Stomach (tissue), 9 donors: ENCODE measurements around the gene SLC15A2. TPM values are rescaled to one million over a fixed set of nuclear protein-coding genes. Genes with fewer than 3 reads are reported as not detected.

Experiments used
- DNase-seq, 2 donors: peaks; one replicate each; pipeline versions ENCODE4 v3.0.0 to v3.0.0-alpha.2; 2013 to 2019
- H3K27ac ChIP-seq, 5 donors: fragments of 200-600 bp in 4 of 5; sonication (generic) in 4 of 5; one replicate each; pipeline ENCODE4 v1.5.1; 2013 to 2019; ENCODE audit warnings: mild to moderate bottlenecking in 1 of 5, moderate library complexity in 1 of 5
- H3K27me3 ChIP-seq, 3 donors: fragments of 200-600 bp; sonication (generic); one replicate each; pipeline ENCODE4 v1.5.1; 2017 to 2019; ENCODE audit warnings: mixed run types in 1 of 3
- H3K36me3 ChIP-seq, 4 donors: fragments of 200-600 bp; sonication (generic); 1 replicate in 3 of 4; 2 replicates in 1 of 4; pipeline ENCODE4 v1.5.1; 2016 to 2019
- H3K4me1 ChIP-seq, 4 donors: fragments of 200-600 bp; sonication (generic); one replicate each; pipeline ENCODE4 v1.5.1; 2016 to 2019
- H3K4me3 ChIP-seq, 4 donors: fragments of 200-600 bp; sonication (generic) in 3 of 4; one replicate each; pipeline ENCODE4 v1.5.1; 2016 to 2019; ENCODE audit warnings: mild to moderate bottlenecking in 1 of 4
- H3K9me3 ChIP-seq, 4 donors: fragments of 200-600 bp; sonication (generic); one replicate each; pipeline ENCODE4 v1.5.1; 2016 to 2019
- CTCF ChIP-seq, 7 experiments: fragments of 450-650 bp in 4 of 7; fragments of 200-600 bp in 3 of 7; sonication (generic) in 3 of 7; IDR thresholded peaks; one replicate each; pipeline ENCODE4 v1.5.1; 2016 to 2019; ENCODE audit warnings: antibody characterized with exemption in 7 of 7, control low read depth in 2 of 7, mild to moderate bottlenecking in 1 of 7
- EP300 ChIP-seq: sonication (generic); formaldehyde crosslinking; IDR thresholded peaks from one replicate; pipeline ENCODE4 v1.6.1; 2017; ENCODE audit warnings: antibody characterized with exemption
- POLR2A ChIP-seq, 4 donors: fragments of 450-650 bp; IDR thresholded peaks; one replicate each; pipeline ENCODE4 v1.6.1; 2016; ENCODE audit warnings: antibody characterized with exemption in 4 of 4, control low read depth in 2 of 4, mild to moderate bottlenecking in 1 of 4, moderate library complexity in 1 of 4
- POLR2AphosphoS5 ChIP-seq, 3 donors: sonication (generic); formaldehyde crosslinking; IDR thresholded peaks; one replicate each; pipeline ENCODE4 v1.6.1; 2016; ENCODE audit warnings: antibody characterized with exemption in 3 of 3
- WGBS, 5 donors: extraction: QIAGEN DNeasy Blood & Tissue Kit in 3 of 5; methylation state at CpG; one replicate each; pipeline versions ENCODE4 v1.1.5 to v1.1.7; 2013 to 2018; 5-methylcytosine and 5-hydroxymethylcytosine counted together
- intact Hi-C: fragments of 100-400 bp; cut with DNase I; formaldehyde crosslinking; loops from one replicate; pipeline ENCODE4 v1.15.1; 2023; ENCODE audit warnings: low total_unique reads
- polyA plus RNA-seq, 3 donors: library from polyadenylated mRNA; stranded (reverse); fragments of 200-250 nt; gene quantifications; one replicate each; pipeline ENCODE4 v1.2.3, GENCODE V29; 2013
- total RNA-seq, 5 donors: library from RNA; depleted of rRNA; stranded (reverse); fragments of >200 nt; gene quantifications; one replicate each; pipeline versions ENCODE4 v1.1.0 to v1.2.3, GENCODE V29; 2014 to 2016
- donor health status: healthy with polysubstance abuse.
- donor health status: Bipolar disorder and iron deficiency.
- donor health status: healthy.

SLC15A2 gene
- total and polyA plus RNA-seq, 8 donors = 0.44 to 16.5 (median 5.6) TPM; not detected in 2

GRCh38 chr3:121871430-121871829, 22.8 kb upstream of the SLC15A2 start:
- WGBS, 5 donors = 64 to 83% (median 79%) methylated on average over 1 of the region's 1 CpG
- intact Hi-C loops = no loop called here

DNA sequence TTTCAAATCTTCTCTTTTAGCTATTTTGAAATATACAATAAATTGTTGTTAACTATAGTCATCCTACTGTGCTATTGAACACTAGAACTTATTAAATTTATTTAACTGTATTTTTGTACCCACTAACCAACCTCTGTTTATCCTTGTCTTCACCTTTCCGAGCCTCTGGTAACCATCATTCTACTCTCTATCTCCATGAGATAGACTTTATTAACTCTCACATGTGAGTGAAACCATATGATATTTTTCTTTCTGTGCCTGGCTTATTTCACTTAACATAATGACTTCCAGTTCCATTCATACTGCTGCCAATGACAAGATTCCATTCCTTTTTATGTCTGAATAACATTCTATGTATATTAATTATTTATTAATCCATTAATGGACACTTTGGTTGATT, 15.8 kb upstream of the SLC15A2 start:
- Histone ChIP-seq H3K36me3 (peaks cover 0 to 5% (median under 1%) of the 10 kb centered on the region in 4 donors), H3K9me3 (no peaks in the 10 kb centered on the region), H3K27me3 (no peaks in the 10 kb centered on the region), H3K4me3 (no peak overlapping the region), H3K4me1 (no peaks in the 10 kb centered on the region), H3K27ac (no peak overlapping the region)
- TF ChIP-seq POLR2A (IDR thresholded peaks at IDR 0.05) (no peak), CTCF (IDR thresholded peaks at IDR 0.05) (no peak), POLR2AphosphoS5 (IDR thresholded peaks at IDR 0.05) (no peak), EP300 (no peak)
- intact Hi-C loops = no loop called here
- DNase-seq = no peak
- WGBS, 5 donors = 80 to 98% (median 88%) methylated on average over 1 of the region's 1 CpG

More at GRCh38 chr3:121871430-121871829, 22.8 kb upstream of the SLC15A2 start:
- no peak overlapping the region for H3K27ac ChIP-seq
- no peaks in the 10 kb centered on the region for H3K27me3 ChIP-seq
- no peaks in the 10 kb centered on the region for H3K9me3 ChIP-seq
- DNase-seq = no peak
- no peaks in the 10 kb centered on the region for H3K4me1 ChIP-seq
- TF ChIP-seq POLR2A (IDR thresholded peaks at IDR 0.05) (no peak), POLR2AphosphoS5 (IDR thresholded peaks at IDR 0.05) (no peak), CTCF (IDR thresholded peaks at IDR 0.05) (no peak), EP300 (no peak)
- no peak overlapping the region for H3K4me3 ChIP-seq
- H3K36me3 ChIP-seq = peaks cover 0 to 15% (median 3%) of the 10 kb centered on the region in 4 donors

GRCh38 chr3:121883507-121883906, 10.7 kb upstream of the SLC15A2 start:
- WGBS, 5 donors = 20 to 41% (median 33%) methylated on average over 1 of the region's 1 CpG
- Histone ChIP-seq H3K27ac (no peak overlapping the region), H3K4me3 (no peak overlapping the region), H3K4me1 (no peaks in the 10 kb centered on the region), H3K27me3 (no peaks in the 10 kb centered on the region), H3K9me3 (no peaks in the 10 kb centered on the region), H3K36me3 (no peaks in the 10 kb centered on the region)
- DNase-seq = peak in 1 of 2 donors; percentile 12
- TF ChIP-seq CTCF (IDR thresholded peaks at IDR 0.05) = no peak
- no peak for TF ChIP-seq POLR2A (IDR thresholded peaks at IDR 0.05)
- TF ChIP-seq POLR2AphosphoS5 (IDR thresholded peaks at IDR 0.05) = no peak
- TF ChIP-seq EP300 = no peak
- intact Hi-C loops = no loop called here

DNA sequence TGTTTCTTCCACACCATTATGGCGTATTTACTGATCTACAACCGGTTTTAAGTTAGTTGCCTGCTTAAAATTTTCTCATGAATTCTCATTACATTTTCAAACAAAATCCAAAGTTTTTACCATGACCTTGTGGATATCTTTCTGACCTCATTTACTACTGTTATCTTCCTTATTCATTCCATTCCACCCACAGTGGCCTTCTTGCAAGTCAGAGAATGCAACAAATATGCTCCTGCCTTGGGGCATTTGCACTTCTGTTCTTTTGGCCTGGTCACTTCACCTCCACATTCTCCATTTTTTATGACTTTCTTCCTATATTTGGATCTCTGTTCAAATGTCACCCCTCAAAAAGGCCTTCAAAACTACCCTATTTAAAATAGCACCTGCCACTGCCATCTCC, 8.8 kb upstream of the SLC15A2 start:
- intact Hi-C loops = no loop called here
- Histone ChIP-seq H3K27me3 (no peaks in the 10 kb centered on the region), H3K27ac (no peak overlapping the region), H3K4me1 (no peaks in the 10 kb centered on the region), H3K4me3 (no peak overlapping the region), H3K36me3 (no peaks in the 10 kb centered on the region), H3K9me3 (no peaks in the 10 kb centered on the region)
- TF ChIP-seq EP300 = no peak
- no peak for TF ChIP-seq CTCF (IDR thresholded peaks at IDR 0.05)
- TF ChIP-seq POLR2AphosphoS5 (IDR thresholded peaks at IDR 0.05) = no peak
- TF ChIP-seq POLR2A (IDR thresholded peaks at IDR 0.05) = no peak
- 90 to 94% (median 93%) methylated on average over 2 of the region's 2 CpGs for WGBS, 5 donors
- DNase-seq = no peak
